ENCODE measurements around the gene INHBB. TPM values are rescaled to one million over a fixed set of nuclear protein-coding genes. Genes with fewer than 3 reads are reported as not detected.

Gene INHBB
- total RNA-seq, 4 donors from 2014 or later = 3.1 to 23.8 (median 13.7) TPM

DNA sequence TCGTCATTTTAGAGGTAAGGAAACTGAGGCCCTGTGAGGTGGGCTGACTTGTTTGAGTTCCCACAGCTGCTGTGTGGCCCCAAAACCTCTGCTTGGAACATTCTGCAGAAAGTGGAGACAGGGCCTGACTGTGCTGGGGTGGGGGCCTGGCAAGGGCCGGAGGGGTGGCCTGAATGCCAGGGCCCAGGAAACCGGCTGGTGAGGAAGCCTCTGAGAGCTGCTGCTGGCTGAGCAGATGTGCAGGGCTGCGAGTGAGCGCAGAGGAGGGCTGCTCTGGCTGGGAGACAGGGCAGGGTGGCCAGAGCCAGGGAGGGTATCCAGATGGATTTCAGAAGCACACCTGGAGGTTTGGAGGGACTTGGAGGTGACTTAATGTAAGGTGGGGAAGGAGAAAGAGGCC, 29.9 kb upstream of the INHBB start:
- intact Hi-C loops (cut with DNase I; ENCODE audit: low total_unique reads) = loop anchor here (10.0 kb wide), 1 partner anchor 301 kb away; the partner anchor contains the start of gene EPB41L5
- H3K9me3 ChIP-seq = no peaks in the 10 kb centered on the region
- no peak for ATAC-seq
- H3K27ac ChIP-seq = no peak overlapping the region
- no peak for TF ChIP-seq POLR2A (IDR thresholded peaks at IDR 0.05)
- TF ChIP-seq, protein P1, sequence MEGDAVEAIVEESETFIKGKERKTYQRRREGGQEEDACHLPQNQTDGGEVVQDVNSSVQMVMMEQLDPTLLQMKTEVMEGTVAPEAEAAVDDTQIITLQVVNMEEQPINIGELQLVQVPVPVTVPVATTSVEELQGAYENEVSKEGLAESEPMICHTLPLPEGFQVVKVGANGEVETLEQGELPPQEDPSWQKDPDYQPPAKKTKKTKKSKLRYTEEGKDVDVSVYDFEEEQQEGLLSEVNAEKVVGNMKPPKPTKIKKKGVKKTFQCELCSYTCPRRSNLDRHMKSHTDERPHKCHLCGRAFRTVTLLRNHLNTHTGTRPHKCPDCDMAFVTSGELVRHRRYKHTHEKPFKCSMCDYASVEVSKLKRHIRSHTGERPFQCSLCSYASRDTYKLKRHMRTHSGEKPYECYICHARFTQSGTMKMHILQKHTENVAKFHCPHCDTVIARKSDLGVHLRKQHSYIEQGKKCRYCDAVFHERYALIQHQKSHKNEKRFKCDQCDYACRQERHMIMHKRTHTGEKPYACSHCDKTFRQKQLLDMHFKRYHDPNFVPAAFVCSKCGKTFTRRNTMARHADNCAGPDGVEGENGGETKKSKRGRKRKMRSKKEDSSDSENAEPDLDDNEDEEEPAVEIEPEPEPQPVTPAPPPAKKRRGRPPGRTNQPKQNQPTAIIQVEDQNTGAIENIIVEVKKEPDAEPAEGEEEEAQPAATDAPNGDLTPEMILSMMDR (IDR thresholded peaks at IDR 0.05 in 4 of 5, conservative IDR thresholded peaks at IDR 0.05 in 1 of 5) = no peak
- no peak overlapping the region for H3K4me3 ChIP-seq
- in situ Hi-C loops (cut with MboI; ENCODE audit: low sequenced_read_pairs in 4 of 4) = loop anchor here in 1 of 4 donors (25.0 kb wide), 1 partner anchor 204 kb away; no protein-coding TSS in a partner anchor
- no peaks in the 10 kb centered on the region for H3K36me3 ChIP-seq
- peaks cover 14 to 20% of the 10 kb centered on the region in 2 donors for H3K4me1 ChIP-seq
- no peak for DNase-seq
- H3K27me3 ChIP-seq = no peaks in the 10 kb centered on the region

DNA sequence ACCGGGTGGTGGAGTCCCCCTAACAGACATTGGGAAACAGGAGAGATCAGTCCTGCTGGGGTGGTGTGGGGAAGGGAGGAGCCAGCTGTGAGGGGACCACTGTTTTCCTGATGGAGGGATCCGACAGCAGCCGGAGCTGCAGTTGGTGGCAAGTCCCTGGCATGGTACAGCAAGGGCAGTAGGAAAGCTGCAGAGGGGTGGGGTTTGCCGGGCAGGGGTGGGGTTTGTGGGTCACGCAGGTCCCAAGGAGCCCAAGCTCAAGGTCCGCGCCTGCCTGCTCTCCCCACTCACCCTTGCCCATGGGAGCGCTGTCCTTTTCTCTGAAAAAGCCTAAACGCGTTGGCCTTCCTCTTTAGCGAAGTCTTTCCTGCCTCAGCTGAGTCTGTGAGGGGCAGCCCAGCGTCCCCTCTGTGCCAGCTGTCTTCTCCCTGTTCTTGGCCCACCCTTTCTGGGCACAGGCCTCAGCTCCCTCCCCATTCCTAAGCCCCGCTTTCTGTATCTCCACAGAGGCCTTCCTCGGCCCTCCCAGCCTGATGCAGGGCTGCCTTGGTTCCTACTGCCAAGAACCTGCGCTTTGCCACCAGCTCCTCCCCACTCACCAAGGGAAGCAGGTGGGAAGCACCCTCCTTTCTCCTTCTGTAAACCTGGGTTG, 29.3 kb upstream of the INHBB start:
- intact Hi-C loops (cut with DNase I; ENCODE audit: low total_unique reads) (loop anchor here (10.0 kb wide), 1 partner anchor 302 kb away; the partner anchor contains the start of gene EPB41L5), in situ Hi-C loops (cut with MboI; ENCODE audit: low sequenced_read_pairs in 4 of 4) (loop anchor here in 1 of 4 donors (25.0 kb wide), 1 partner anchor 204 kb away; no protein-coding TSS in a partner anchor)
- no peak for ATAC-seq
- no peak for DNase-seq
- Histone ChIP-seq H3K36me3 (no peaks in the 10 kb centered on the region), H3K9me3 (no peaks in the 10 kb centered on the region), H3K4me3 (no peak overlapping the region), H3K27ac (no peak overlapping the region), H3K4me1 (peaks cover 14 to 20% of the 10 kb centered on the region in 2 donors), H3K27me3 (no peaks in the 10 kb centered on the region)
- TF ChIP-seq, protein P1 (IDR thresholded peaks at IDR 0.05 in 4 of 5, conservative IDR thresholded peaks at IDR 0.05 in 1 of 5) = no peak
- no peak for TF ChIP-seq POLR2A (IDR thresholded peaks at IDR 0.05)

DNA sequence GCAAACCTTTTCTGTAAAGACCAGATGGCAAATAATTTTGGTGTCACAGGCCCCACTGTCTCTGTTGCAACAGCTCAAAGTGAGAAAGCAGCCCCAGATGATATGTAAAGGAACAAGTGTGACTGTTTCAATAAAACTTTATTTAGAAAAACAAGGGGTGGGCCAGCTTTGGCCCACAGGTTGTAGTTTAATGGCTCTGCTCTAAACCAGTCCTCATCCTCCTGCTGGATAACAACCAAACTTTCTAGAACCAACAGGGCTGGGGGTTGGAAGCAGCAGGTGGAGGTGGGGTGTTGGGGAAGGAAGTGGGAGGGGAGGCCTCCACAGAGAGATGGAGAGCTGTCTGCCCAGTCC, 28.8 kb upstream of the INHBB start:
- no peaks in the 10 kb centered on the region for H3K9me3 ChIP-seq
- no peaks in the 10 kb centered on the region for H3K36me3 ChIP-seq
- intact Hi-C loops (cut with DNase I; ENCODE audit: low total_unique reads) = loop anchor here (10.0 kb wide), 1 partner anchor 302 kb away; the partner anchor contains the start of gene EPB41L5
- DNase-seq (no peak), ATAC-seq (no peak)
- TF ChIP-seq POLR2A (IDR thresholded peaks at IDR 0.05) = no peak
- TF ChIP-seq, protein P1 (IDR thresholded peaks at IDR 0.05 in 4 of 5, conservative IDR thresholded peaks at IDR 0.05 in 1 of 5) = no peak
- no peaks in the 10 kb centered on the region for H3K27me3 ChIP-seq
- H3K27ac ChIP-seq = no peak overlapping the region
- H3K4me3 ChIP-seq = no peak overlapping the region
- in situ Hi-C loops (cut with MboI; ENCODE audit: low sequenced_read_pairs in 4 of 4) = loop anchor here in 1 of 4 donors (25.0 kb wide), 1 partner anchor 205 kb away; no protein-coding TSS in a partner anchor
- H3K4me1 ChIP-seq = peaks cover 13 to 20% of the 10 kb centered on the region in 2 donors

DNA sequence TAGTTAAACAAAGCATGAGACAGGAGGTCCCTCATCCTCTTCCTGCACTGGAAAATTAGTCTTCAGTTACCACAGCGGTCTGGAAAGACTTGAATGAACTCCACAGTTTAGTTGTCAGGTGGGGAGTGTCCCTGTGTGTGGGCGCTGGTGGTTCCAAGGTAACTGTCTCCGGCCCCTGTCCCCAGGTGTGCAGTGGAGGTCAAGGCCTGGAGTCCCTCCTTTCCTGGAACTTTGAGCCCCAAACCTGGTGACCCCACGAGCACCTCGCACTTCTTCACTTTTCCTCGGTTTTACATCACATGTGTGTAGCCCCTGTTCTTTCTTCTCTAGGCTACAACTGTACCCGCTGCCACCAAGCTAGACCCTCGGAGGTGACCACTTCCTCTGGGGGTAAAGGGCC, 28.0 kb upstream of the INHBB start:
- DNase-seq = no peak
- TF ChIP-seq, protein P1 (IDR thresholded peaks at IDR 0.05 in 4 of 5, conservative IDR thresholded peaks at IDR 0.05 in 1 of 5) = no peak
- TF ChIP-seq POLR2A (IDR thresholded peaks at IDR 0.05) = no peak
- no peak for ATAC-seq
- H3K9me3 ChIP-seq = no peaks in the 10 kb centered on the region
- H3K4me1 ChIP-seq = peaks cover 5 to 14% of the 10 kb centered on the region in 2 donors
- no peak overlapping the region for H3K4me3 ChIP-seq
- intact Hi-C loops (cut with DNase I; ENCODE audit: low total_unique reads) = loop anchor here (10.0 kb wide), 1 partner anchor 303 kb away; the partner anchor contains the start of gene EPB41L5
- H3K27me3 ChIP-seq = no peaks in the 10 kb centered on the region
- in situ Hi-C loops (cut with MboI; ENCODE audit: low sequenced_read_pairs in 4 of 4) = loop anchor here in 1 of 4 donors (25.0 kb wide), 1 partner anchor 206 kb away; no protein-coding TSS in a partner anchor
- H3K36me3 ChIP-seq = no peaks in the 10 kb centered on the region
- no peak overlapping the region for H3K27ac ChIP-seq

Data from gastrocnemius medialis (tissue), 4 donors.